Vagina (tissue), 2 donors: ENCODE data around the gene PLP2. TPM values are rescaled to one million over a fixed set of nuclear protein-coding genes. Genes with fewer than 3 reads are reported as not detected.
A peak's percentile ranks its signal among the peaks of the same experiment; 100 is the strongest.

Experiments used
- DNase-seq, 2 donors: peaks; one replicate each; pipeline ENCODE4 v3.0.0-alpha.2; 2017; ENCODE audit errors: extremely low spot score in 2 of 2
- H3K27ac ChIP-seq: fragments of 200-600 bp; sonication (generic); one replicate; pipeline ENCODE4 v1.5.1; 2019
- H3K27me3 ChIP-seq: fragments of 200-600 bp; sonication (generic); one replicate; pipeline ENCODE4 v1.5.1; 2019
- H3K36me3 ChIP-seq, 2 donors: fragments of 200-600 bp; sonication (generic); one replicate each; pipeline ENCODE4 v1.5.1; 2017 to 2019
- H3K4me1 ChIP-seq: fragments of 200-600 bp; sonication (generic); one replicate; pipeline ENCODE4 v1.5.1; 2019
- H3K4me3 ChIP-seq, 2 donors: fragments of 200-600 bp; sonication (generic); 1 replicate in 1 of 2; 2 replicates in 1 of 2; pipeline ENCODE4 v1.5.1; 2016 to 2019
- H3K9me3 ChIP-seq: fragments of 200-600 bp; sonication (generic); one replicate; pipeline ENCODE4 v1.5.1; 2019
- POLR2A ChIP-seq, 2 donors: fragments of 450-650 bp; IDR thresholded peaks; one replicate each; pipeline ENCODE4 v1.6.1; 2017; ENCODE audit warnings: antibody characterized with exemption in 2 of 2, mild to moderate bottlenecking in 2 of 2, moderate library complexity in 2 of 2
- POLR2AphosphoS5 ChIP-seq, 2 donors: sonication (generic); formaldehyde crosslinking; IDR thresholded peaks; one replicate each; pipeline ENCODE4 v1.9.0; 2017; ENCODE audit warnings: antibody characterized with exemption in 2 of 2, mild to moderate bottlenecking in 2 of 2, low read depth in 1 of 2; ENCODE audit not compliant: insufficient read depth in 1 of 2
- intact Hi-C: fragments of 100-400 bp; cut with DNase I; formaldehyde crosslinking; loops from one replicate; pipeline ENCODE4 v1.15.1; 2023
- total RNA-seq: library from RNA; depleted of rRNA; stranded (reverse); fragments of >200 nt; gene quantifications from one replicate; pipeline ENCODE4 v1.2.3, GENCODE V29; 2016
- TF ChIP-seq, protein P1 (sequence below), 3 experiments: fragments of 450-650 bp in 2 of 3; fragments of 200-600 bp in 1 of 3; sonication (generic) in 1 of 3; IDR thresholded peaks; one replicate each; pipeline ENCODE4 v1.5.1; 2017 to 2019; ENCODE audit warnings: antibody characterized with exemption in 3 of 3, mild to moderate bottlenecking in 2 of 3, moderate library complexity in 2 of 3

The PLP2 gene
- total RNA-seq, 1 donor from 2014 or later = 81.3 TPM

DNA sequence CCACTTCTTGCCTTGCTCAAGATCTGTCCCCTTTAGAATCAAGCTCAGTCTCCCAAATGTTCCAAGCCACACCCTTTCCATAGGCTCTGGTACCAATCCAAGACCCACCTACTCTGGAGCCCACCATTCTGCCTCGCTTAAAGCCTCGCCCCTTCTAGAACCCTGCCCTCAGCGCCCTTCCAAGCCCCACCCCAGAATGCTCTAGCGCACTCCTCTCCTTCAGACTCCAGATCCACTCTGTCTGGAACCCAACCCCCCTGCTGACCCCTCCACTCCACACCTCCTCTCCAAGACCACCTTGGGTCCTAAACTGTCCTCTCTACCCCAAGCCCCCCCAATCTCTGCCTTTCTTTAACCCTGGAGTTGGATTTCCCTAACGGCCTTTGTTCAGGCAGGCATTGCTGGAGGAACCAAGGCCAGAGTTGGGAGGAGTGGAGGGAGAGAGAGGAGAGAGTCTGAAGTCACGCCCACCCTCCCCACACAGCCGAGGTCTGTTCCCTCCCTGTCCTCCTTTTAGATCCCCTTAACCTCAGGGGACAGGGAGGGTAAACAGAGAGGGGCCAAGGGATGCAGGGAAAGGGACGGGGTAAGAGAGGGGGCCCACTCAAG, 16.9 kb downstream of the PLP2 start:
- no peak for DNase-seq
- TF ChIP-seq POLR2A (IDR thresholded peaks at IDR 0.05) = no peak
- no peak for TF ChIP-seq POLR2AphosphoS5 (IDR thresholded peaks at IDR 0.05; ENCODE audit: insufficient read depth in 1 of 2, low read depth in 1 of 2)
- TF ChIP-seq, protein P1, sequence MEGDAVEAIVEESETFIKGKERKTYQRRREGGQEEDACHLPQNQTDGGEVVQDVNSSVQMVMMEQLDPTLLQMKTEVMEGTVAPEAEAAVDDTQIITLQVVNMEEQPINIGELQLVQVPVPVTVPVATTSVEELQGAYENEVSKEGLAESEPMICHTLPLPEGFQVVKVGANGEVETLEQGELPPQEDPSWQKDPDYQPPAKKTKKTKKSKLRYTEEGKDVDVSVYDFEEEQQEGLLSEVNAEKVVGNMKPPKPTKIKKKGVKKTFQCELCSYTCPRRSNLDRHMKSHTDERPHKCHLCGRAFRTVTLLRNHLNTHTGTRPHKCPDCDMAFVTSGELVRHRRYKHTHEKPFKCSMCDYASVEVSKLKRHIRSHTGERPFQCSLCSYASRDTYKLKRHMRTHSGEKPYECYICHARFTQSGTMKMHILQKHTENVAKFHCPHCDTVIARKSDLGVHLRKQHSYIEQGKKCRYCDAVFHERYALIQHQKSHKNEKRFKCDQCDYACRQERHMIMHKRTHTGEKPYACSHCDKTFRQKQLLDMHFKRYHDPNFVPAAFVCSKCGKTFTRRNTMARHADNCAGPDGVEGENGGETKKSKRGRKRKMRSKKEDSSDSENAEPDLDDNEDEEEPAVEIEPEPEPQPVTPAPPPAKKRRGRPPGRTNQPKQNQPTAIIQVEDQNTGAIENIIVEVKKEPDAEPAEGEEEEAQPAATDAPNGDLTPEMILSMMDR (IDR thresholded peaks at IDR 0.05) = no peak
- peak overlapping the region; percentile 9 for H3K27ac ChIP-seq
- H3K36me3 ChIP-seq = no peaks in the 10 kb centered on the region
- H3K27me3 ChIP-seq = no peaks in the 10 kb centered on the region
- no peak overlapping the region for H3K4me3 ChIP-seq
- peaks cover 22% of the 10 kb centered on the region for H3K4me1 ChIP-seq
- intact Hi-C loops = no loop called here
- H3K9me3 ChIP-seq = no peaks in the 10 kb centered on the region

DNA sequence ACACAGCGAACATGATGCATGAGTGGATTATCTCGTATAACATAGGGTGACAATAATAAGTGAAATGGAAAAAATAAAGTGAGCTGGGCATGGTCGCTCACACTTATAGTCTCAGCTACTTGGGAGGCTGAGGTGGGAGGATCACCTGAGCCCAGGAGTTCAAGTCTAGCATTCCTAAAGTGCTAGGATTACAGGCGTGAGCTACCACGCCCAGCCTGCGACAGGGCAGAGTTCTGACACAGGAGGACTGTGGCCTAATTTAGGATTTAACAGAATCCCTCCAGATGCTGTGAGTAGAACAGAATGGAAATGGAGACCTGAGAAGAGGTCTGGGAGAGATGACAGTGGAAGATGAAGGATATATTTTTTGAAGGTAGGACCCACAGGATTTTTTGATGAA, 17.9 kb downstream of the PLP2 start:
- intact Hi-C loops = loop anchor here (10.0 kb wide), 1 partner anchor 75 kb away; the partner anchor contains the start of genes FOXP3 and PPP1R3F
- no peaks in the 10 kb centered on the region for H3K36me3 ChIP-seq
- no peak for DNase-seq
- no peak for TF ChIP-seq POLR2A (IDR thresholded peaks at IDR 0.05)
- TF ChIP-seq, protein P1 (IDR thresholded peaks at IDR 0.05) = no peak
- no peak for TF ChIP-seq POLR2AphosphoS5 (IDR thresholded peaks at IDR 0.05; ENCODE audit: insufficient read depth in 1 of 2, low read depth in 1 of 2)
- peaks cover 17% of the 10 kb centered on the region for H3K4me1 ChIP-seq
- no peaks in the 10 kb centered on the region for H3K9me3 ChIP-seq
- H3K4me3 ChIP-seq = peak overlapping the region in 1 of 2 donors; percentile 24
- H3K27ac ChIP-seq = peak overlapping the region; percentile 9
- no peaks in the 10 kb centered on the region for H3K27me3 ChIP-seq

GRCh38 chrX:49190821-49191573, 19.3 kb downstream of the PLP2 start:
- DNase-seq = peak in 1 of 2 donors; percentile 99
- Histone ChIP-seq H3K4me3 (peak overlapping the region; percentile 58 to 67), H3K27ac (peak overlapping the region; percentile 90), H3K27me3 (no peaks in the 10 kb centered on the region), H3K9me3 (no peaks in the 10 kb centered on the region), H3K4me1 (peaks cover 5% of the 10 kb centered on the region), H3K36me3 (no peaks in the 10 kb centered on the region)
- TF ChIP-seq POLR2A (IDR thresholded peaks at IDR 0.05) (peak in 1 of 2 donors; percentile 65), POLR2AphosphoS5 (IDR thresholded peaks at IDR 0.05; ENCODE audit: insufficient read depth in 1 of 2, low read depth in 1 of 2) (peak; percentile 60 to 85)
- TF ChIP-seq, protein P1 (IDR thresholded peaks at IDR 0.05) = no peak
- intact Hi-C loops = loop anchor here (10.0 kb wide), 1 partner anchor 74 kb away; the partner anchor contains the start of genes FOXP3 and PPP1R3F

GRCh38 chrX:49191574-49192011, 19.9 kb downstream of the PLP2 start:
- Histone ChIP-seq H3K4me1 (peaks cover 5% of the 10 kb centered on the region), H3K9me3 (no peaks in the 10 kb centered on the region), H3K36me3 (no peaks in the 10 kb centered on the region), H3K27me3 (no peaks in the 10 kb centered on the region), H3K4me3 (peak overlapping the region; percentile 58 to 67), H3K27ac (peak overlapping the region; percentile 90)
- intact Hi-C loops = loop anchor here (10.0 kb wide), 1 partner anchor 73 kb away; the partner anchor contains the start of genes FOXP3 and PPP1R3F
- DNase-seq = no peak
- TF ChIP-seq, protein P1 (IDR thresholded peaks at IDR 0.05) = no peak
- TF ChIP-seq POLR2A (IDR thresholded peaks at IDR 0.05) (no peak), POLR2AphosphoS5 (IDR thresholded peaks at IDR 0.05; ENCODE audit: insufficient read depth in 1 of 2, low read depth in 1 of 2) (no peak)
